ENCODE data around the gene SLC9A4. TPM values are rescaled to one million over a fixed set of nuclear protein-coding genes. Genes with fewer than 3 reads are reported as not detected.

SLC9A4 gene
- total and polyA plus RNA-seq, 9 of the 15 experiments (the other 6 are each of a cell fraction or from before 2014, with no cell fraction given) = 0.04 to 0.15 (median 0.04) TPM; not detected in 5

DNA sequence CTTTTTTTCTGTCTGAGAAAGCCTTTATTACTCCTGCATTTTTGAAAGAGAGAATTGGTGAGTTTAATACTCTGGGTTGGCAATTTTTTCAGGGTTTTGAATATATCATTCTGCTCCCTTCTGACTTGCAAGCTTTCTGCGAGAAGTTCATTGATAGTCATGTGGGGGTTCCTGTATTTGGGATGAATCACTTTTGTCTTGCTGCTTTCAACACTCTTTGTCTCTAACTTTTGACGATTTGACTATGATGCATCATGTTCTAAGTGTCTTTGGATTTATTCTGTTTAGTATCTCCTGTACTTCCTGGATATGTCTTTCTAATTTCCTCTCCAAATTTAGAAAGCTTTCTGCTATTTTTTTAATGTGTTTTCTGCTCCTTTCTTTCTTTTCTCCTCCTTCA lies 105.3 kb downstream of the SLC9A4 start (continued):
- TF ChIP-seq, protein P1, sequence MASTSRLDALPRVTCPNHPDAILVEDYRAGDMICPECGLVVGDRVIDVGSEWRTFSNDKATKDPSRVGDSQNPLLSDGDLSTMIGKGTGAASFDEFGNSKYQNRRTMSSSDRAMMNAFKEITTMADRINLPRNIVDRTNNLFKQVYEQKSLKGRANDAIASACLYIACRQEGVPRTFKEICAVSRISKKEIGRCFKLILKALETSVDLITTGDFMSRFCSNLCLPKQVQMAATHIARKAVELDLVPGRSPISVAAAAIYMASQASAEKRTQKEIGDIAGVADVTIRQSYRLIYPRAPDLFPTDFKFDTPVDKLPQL (IDR thresholded peaks at IDR 0.05; ENCODE audit: extremely low read depth, insufficient read length) = no peak
- TF ChIP-seq PHB2 (IDR thresholded peaks at IDR 0.05; ENCODE audit: low read depth) (no peak), ZNF197 (CRISPR knock-in tag; IDR thresholded peaks at IDR 0.05; ENCODE audit: low read depth) (no peak), PURB (CRISPR knock-in tag; IDR thresholded peaks at IDR 0.05; ENCODE audit: low read depth) (no peak)
- TF ChIP-seq, protein P2, sequence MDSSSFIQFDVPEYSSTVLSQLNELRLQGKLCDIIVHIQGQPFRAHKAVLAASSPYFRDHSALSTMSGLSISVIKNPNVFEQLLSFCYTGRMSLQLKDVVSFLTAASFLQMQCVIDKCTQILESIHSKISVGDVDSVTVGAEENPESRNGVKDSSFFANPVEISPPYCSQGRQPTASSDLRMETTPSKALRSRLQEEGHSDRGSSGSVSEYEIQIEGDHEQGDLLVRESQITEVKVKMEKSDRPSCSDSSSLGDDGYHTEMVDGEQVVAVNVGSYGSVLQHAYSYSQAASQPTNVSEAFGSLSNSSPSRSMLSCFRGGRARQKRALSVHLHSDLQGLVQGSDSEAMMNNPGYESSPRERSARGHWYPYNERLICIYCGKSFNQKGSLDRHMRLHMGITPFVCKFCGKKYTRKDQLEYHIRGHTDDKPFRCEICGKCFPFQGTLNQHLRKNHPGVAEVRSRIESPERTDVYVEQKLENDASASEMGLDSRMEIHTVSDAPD (CRISPR knock-in tag; IDR thresholded peaks at IDR 0.05) = no peak

DNA sequence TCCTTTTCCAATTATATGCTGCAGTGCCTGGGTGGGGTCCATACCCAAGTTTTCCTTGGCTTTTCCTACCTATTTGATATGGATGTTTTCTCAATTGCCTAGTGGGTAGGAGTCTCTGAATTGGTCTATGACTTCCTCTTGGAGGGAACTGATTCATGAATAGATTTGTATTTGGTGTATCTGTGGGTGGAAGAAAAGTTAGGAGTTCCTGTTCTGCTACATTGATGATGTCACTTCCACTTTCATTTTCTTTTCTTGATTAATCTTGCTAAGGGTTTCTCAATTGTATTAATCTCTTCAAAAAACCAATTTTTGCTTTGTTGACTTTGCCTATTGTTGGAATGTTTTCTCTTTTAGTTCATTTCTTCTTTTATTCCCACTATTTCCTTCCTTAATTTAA lies 108.9 kb downstream of the SLC9A4 start:
- intact Hi-C loops (cut with micrococcal nuclease) (no loop called here), in situ Hi-C loops (cut with MboI) (no loop called here)
- Histone ChIP-seq H3K9ac (ENCODE audit: insufficient read depth in 1 of 2, low read depth in 2 of 2, low read length in 2 of 2) (no peak overlapping the region), H2AFZ (ENCODE audit: low read depth, low read length) (no peak overlapping the region), H3K27me3 (ENCODE audit: control insufficient read depth in 2 of 2, insufficient read depth in 2 of 2, low read length in 2 of 2) (no peaks in the 10 kb centered on the region; a peak in 1 of 5 replicates), H3K4me3 (no peak overlapping the region), H3K79me2 (ENCODE audit: control insufficient read depth, insufficient read depth, low read length) (no peaks in the 10 kb centered on the region), H3K4me1 (replicated peaks in 1 of 2; ENCODE audit: control insufficient read depth in 2 of 2, insufficient read depth in 2 of 2, low read length in 2 of 2) (no peaks in the 10 kb centered on the region), H3K9me1 (ENCODE audit: control insufficient read depth, insufficient read depth, low read length) (no peaks in the 10 kb centered on the region), H3K27ac (ENCODE audit: extremely low read depth, low read depth, low read length) (no peak overlapping the region), H4K20me1 (replicated peaks; ENCODE audit: control insufficient read depth, insufficient read depth, low read length) (no peaks in the 10 kb centered on the region), H3K9me3 (replicated peaks; ENCODE audit: control insufficient read depth, insufficient read depth, low read depth, low read length) (no peaks in the 10 kb centered on the region), H3K36me3 (ENCODE audit: control insufficient read depth, insufficient read depth, low read length) (no peaks in the 10 kb centered on the region), H3K4me2 (ENCODE audit: insufficient read depth, low read length) (no peak overlapping the region)
- ATAC-seq (no peak), DNase-seq (ENCODE audit: extremely low read depth in 1 of 4, low spot score in 3 of 4) (no peak), FAIRE-seq (no peak)
- POLR2A ChIA-PET = no interaction called here
- TF ChIP-seq, protein P3, sequence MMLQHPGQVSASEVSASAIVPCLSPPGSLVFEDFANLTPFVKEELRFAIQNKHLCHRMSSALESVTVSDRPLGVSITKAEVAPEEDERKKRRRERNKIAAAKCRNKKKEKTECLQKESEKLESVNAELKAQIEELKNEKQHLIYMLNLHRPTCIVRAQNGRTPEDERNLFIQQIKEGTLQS (IDR thresholded peaks at IDR 0.05) = peak; percentile 19; the same call in 1 of the 2 replicates
- TF ChIP-seq, protein P3 (CRISPR knock-in tag; conservative IDR thresholded peaks at IDR 0.05) = no peak
- TF ChIP-seq ZNF354B (CRISPR knock-in tag; IDR thresholded peaks at IDR 0.05) = no peak
- BruUV-seq (replicated peaks) = no TSS peak
- CTCF ChIA-PET (ENCODE audit: low intra/inter-chr PET ratio) = no interaction called here

Measured in K562 (cell line).